KMS-11 (cell line): ENCODE data around the gene NOL8.

Experiments used
- H2AFZ ChIP-seq: fragments of 200-600 bp; sonication (generic); 2 replicates; pipeline ENCODE4 v1.6.1; 2016; ENCODE audit warnings: antibody characterized with exemption, mixed run types, low read depth
- H3K27ac ChIP-seq: fragments of 200-600 bp; sonication (generic); 2 replicates; pipeline ENCODE4 v1.6.1; 2016; ENCODE audit warnings: mild to moderate bottlenecking, mixed run types
- H3K27me3 ChIP-seq: fragments of 200-600 bp; sonication (generic); 2 replicates; pipeline ENCODE4 v1.6.1; 2017; ENCODE audit warnings: mild to moderate bottlenecking, low read depth, mixed run types, moderate library complexity; ENCODE audit not compliant: insufficient read depth
- H3K36me3 ChIP-seq: fragments of 200-600 bp; sonication (generic); 2 replicates; pipeline ENCODE4 v1.6.1; 2017; ENCODE audit warnings: mild to moderate bottlenecking, mixed run types; ENCODE audit not compliant: insufficient read depth
- H3K4me1 ChIP-seq: fragments of 200-600 bp; sonication (generic); 2 replicates; pipeline ENCODE4 v1.6.1; 2016; ENCODE audit warnings: mild to moderate bottlenecking, low read depth, mixed run types; ENCODE audit not compliant: poor library complexity, severe bottlenecking
- H3K4me2 ChIP-seq: fragments of 200-600 bp; sonication (generic); 2 replicates; pipeline ENCODE4 v1.7.0; 2016; ENCODE audit warnings: mild to moderate bottlenecking, mixed run types
- H3K4me3 ChIP-seq: fragments of 200-600 bp; sonication (generic); IDR thresholded peaks from 2 replicates; pipeline ENCODE4 v1.6.1; 2017; ENCODE audit warnings: low read depth, low read length, mixed read lengths; ENCODE audit not compliant: insufficient read depth
- H3K79me2 ChIP-seq: fragments of 200-600 bp; sonication (generic); 2 replicates; pipeline ENCODE4 v1.6.1; 2016; ENCODE audit warnings: low read depth, mixed run types; ENCODE audit not compliant: insufficient read depth
- H3K9ac ChIP-seq: fragments of 200-600 bp; sonication (generic); 2 replicates; pipeline ENCODE4 v1.6.1; 2016; ENCODE audit warnings: mild to moderate bottlenecking, mixed run types
- H4K20me1 ChIP-seq: fragments of 200-600 bp; sonication (generic); 2 replicates; pipeline ENCODE4 v1.6.1; 2016; ENCODE audit warnings: mild to moderate bottlenecking, mixed run types; ENCODE audit not compliant: insufficient read depth
- TF ChIP-seq, protein P1 (sequence below): fragments of 200-600 bp; sonication (generic); conservative IDR thresholded peaks from 2 replicates; pipeline ENCODE4 v1.6.1; 2017; ENCODE audit warnings: low read depth, mild to moderate bottlenecking, antibody characterized with exemption, low read length, moderate library complexity, mixed read lengths

NOL8 gene

DNA sequence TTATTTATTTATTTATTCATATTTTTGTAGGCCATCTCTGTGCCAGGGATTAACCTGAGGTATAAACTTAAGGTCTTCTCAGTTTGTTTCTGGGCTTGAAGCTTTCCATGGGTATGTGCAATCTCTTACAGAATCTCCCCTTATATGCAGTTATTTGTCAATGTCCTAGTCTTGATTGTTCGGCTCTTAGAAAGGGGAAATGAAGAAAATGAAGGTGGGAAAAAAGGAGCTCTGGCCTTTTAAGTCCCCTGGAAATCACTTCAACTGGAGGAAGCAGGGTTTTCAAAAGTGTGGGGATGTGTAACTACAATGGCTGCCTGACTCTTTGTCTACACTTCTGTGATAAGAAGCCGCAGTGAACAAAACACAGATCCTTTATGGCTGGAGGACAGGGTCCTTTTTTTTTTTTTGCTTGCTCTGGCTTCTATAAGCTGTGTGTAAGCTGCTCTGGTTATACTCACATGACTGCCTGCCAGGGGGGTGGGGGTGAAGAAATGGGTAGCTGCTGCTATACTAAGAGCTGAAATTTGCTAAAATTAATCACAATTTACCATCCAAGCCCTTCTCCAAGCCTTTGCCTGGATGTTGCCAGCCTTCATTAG lies 34.3 kb upstream of the NOL8 start:
- Histone ChIP-seq H3K27me3 (no peaks in the 10 kb centered on the region), H4K20me1 (no peaks in the 10 kb centered on the region), H3K9ac (no peak overlapping the region), H2AFZ (no peak overlapping the region), H3K79me2 (no peaks in the 10 kb centered on the region), H3K4me1 (no peaks in the 10 kb centered on the region), H3K4me3 (no peak overlapping the region), H3K36me3 (no peaks in the 10 kb centered on the region), H3K27ac (no peak overlapping the region), H3K4me2 (no peak overlapping the region)
- TF ChIP-seq, protein P1, sequence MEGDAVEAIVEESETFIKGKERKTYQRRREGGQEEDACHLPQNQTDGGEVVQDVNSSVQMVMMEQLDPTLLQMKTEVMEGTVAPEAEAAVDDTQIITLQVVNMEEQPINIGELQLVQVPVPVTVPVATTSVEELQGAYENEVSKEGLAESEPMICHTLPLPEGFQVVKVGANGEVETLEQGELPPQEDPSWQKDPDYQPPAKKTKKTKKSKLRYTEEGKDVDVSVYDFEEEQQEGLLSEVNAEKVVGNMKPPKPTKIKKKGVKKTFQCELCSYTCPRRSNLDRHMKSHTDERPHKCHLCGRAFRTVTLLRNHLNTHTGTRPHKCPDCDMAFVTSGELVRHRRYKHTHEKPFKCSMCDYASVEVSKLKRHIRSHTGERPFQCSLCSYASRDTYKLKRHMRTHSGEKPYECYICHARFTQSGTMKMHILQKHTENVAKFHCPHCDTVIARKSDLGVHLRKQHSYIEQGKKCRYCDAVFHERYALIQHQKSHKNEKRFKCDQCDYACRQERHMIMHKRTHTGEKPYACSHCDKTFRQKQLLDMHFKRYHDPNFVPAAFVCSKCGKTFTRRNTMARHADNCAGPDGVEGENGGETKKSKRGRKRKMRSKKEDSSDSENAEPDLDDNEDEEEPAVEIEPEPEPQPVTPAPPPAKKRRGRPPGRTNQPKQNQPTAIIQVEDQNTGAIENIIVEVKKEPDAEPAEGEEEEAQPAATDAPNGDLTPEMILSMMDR, result no peak

DNA sequence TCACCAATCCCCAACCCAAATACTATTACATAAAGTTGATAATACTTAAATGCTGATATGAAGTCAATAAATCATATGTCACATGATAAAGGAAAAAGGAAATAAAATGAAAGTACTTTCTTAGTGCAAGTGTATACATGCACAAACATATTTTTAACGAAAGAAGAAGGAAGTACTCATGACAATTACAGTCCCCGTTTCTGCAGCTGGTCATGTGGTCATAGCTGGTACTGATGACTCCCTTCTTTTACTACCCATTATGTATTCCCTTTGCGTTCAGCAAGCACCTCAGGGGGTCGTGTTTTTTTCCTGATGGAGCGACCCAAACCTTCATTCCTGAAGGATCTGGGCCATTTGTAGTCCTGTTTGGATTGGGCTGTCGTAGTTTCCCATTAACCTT lies 27.9 kb upstream of the NOL8 start:
- H3K27me3 ChIP-seq, result no peaks in the 10 kb centered on the region

DNA sequence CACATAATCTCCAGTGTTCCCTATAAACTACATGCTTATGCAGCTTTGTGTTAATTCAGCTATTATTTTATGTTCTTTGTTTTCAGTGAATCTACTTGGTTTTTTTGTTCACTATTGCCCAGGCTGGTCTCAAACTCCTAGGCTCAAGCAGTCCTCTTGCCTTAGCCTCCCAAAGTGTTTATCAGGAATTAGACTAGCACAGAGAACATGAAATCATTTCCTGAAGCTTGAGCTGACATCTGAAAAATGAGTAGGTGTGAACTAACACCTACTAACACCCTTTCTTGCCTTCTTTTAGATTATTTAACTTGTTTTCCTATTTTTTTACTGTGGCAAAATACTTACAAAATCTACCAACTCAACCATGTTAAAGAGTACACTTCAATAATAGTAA lies 25.6 kb upstream of the NOL8 start:
- Histone ChIP-seq H3K4me3 (no peak overlapping the region), H3K27me3 (no peaks in the 10 kb centered on the region), H4K20me1 (no peaks in the 10 kb centered on the region), H3K27ac (no peak overlapping the region), H3K36me3 (no peaks in the 10 kb centered on the region), H3K4me2 (no peak overlapping the region), H3K79me2 (no peaks in the 10 kb centered on the region), H2AFZ (no peak overlapping the region), H3K9ac (no peak overlapping the region), H3K4me1 (no peaks in the 10 kb centered on the region)
- TF ChIP-seq, protein P1, result no peak

More for the DNA sequence above, 27.9 kb upstream of the NOL8 start:
- no peak overlapping the region for H3K27ac ChIP-seq
- H3K4me2 ChIP-seq, result no peak overlapping the region
- H3K36me3 ChIP-seq, result no peaks in the 10 kb centered on the region
- H3K4me3 ChIP-seq, result no peak overlapping the region
- no peaks in the 10 kb centered on the region for H4K20me1 ChIP-seq
- no peaks in the 10 kb centered on the region for H3K79me2 ChIP-seq
- H2AFZ ChIP-seq, result no peak overlapping the region
- no peaks in the 10 kb centered on the region for H3K4me1 ChIP-seq
- no peak overlapping the region for H3K9ac ChIP-seq
- TF ChIP-seq, protein P1, result no peak

DNA sequence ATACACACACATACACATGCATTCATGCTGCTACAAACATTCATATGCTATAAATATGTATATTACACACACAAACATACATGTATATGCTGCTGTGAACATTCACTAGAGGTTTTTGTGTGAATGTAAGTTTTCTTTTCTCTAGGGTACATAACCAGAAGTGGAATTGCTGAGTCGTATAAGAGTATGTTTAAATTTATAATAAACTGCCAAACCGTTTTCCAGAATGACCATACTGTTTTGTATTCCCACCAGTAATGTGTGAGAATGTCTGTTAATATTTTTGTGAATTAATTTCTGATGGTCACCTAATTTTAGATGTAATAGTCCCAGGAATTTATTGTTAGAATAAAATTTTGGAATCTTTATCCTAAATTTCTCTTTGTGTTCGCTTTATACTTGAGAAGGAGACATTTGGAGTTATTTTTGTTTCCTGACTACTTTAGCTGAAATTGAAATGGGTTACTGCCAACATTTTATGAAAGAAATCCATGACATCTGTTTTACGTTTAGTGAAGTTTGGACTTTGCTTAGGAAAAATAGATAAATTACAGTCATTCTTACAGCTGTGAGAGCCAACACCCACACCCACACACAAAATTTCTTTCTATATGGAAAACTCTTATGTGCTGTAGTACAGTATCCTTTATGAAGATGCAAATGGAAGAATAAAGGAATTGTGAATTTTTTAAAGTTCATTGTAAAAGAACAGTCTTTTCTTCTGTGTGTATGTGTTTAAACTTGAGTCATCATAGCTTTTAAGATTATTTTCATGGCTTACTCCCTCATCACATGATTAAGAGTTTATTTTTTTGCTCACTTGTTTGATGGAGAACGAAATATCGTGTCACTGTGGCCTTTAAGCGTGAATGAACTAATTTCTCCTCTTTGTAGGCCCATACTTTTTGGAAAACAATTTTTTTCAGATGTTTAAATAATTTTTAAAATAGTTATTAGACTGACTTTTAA lies 24.9 kb upstream of the NOL8 start:
- no peak overlapping the region for H3K27ac ChIP-seq
- H3K4me1 ChIP-seq, result no peaks in the 10 kb centered on the region
- H3K4me2 ChIP-seq, result no peak overlapping the region
- H3K36me3 ChIP-seq, result no peaks in the 10 kb centered on the region
- H3K9ac ChIP-seq, result no peak overlapping the region
- H3K79me2 ChIP-seq, result no peaks in the 10 kb centered on the region
- no peaks in the 10 kb centered on the region for H4K20me1 ChIP-seq
- TF ChIP-seq, protein P1, result no peak
- no peak overlapping the region for H3K4me3 ChIP-seq
- H3K27me3 ChIP-seq, result no peaks in the 10 kb centered on the region
- no peak overlapping the region for H2AFZ ChIP-seq
